Endothelial cell of umbilical vein (primary cell): ENCODE data around the gene RBFOX1. TPM values are rescaled to one million over a fixed set of nuclear protein-coding genes. Genes with fewer than 3 reads are reported as not detected.

Experiments used
- BruUV-seq: library from RNA; stranded (reverse); fragments of 400-500 nt; replicated peaks from 2 replicates; lab custom pipeline; 2021; lab: Mats Ljungman, UMichigan
- CTCF ChIA-PET: fragments of 300-600, 350-600 bp; sonication (Branson Sonifier 250); formaldehyde crosslinking; loops from one replicate; lab custom pipeline; 2021; ENCODE audit warnings: antibody characterized with exemption, inconsistent platforms; lab: Charles Lee
- POLR2A ChIA-PET: fragments of 300-600, 350-600 bp; sonication (Branson Sonifier 250); formaldehyde crosslinking; loops from one replicate; lab custom pipeline; 2021; ENCODE audit warnings: antibody characterized with exemption, inconsistent platforms; lab: Charles Lee
- DNase-seq: peaks from one replicate; pipeline ENCODE4 v3.0.0-alpha.2; 2011; ENCODE audit warnings: low read depth, low spot score
- FAIRE-seq: peaks from 2 replicates; lab custom pipeline; 2011; peaks lifted over from hg19 to GRCh38; lab: Jason Lieb, UNC
- H2AFZ ChIP-seq: 2 replicates; pipeline ENCODE4 v1.6.0; 2012; ENCODE audit warnings: low read depth, low read length, control low read depth, inconsistent platforms
- H3K27ac ChIP-seq: 2 replicates; pipeline ENCODE4 v1.5.1; 2011; ENCODE audit warnings: low read depth, mild to moderate bottlenecking, control low read depth, low read length, moderate library complexity; ENCODE audit not compliant: insufficient read depth
- H3K27me3 ChIP-seq, 2 experiments: 2 replicates each; pipeline versions ENCODE4 v1.6.0 to v1.6.1; 2011; ENCODE audit warnings: low read length in 2 of 2, mixed read lengths in 1 of 2; ENCODE audit not compliant: control insufficient read depth in 2 of 2, insufficient read depth in 2 of 2
- H3K36me3 ChIP-seq, 2 experiments: 2 replicates in 1 of 2; 3 replicates in 1 of 2; pipeline ENCODE4 v1.5.1; 2011; ENCODE audit warnings: low read length in 2 of 2, mild to moderate bottlenecking in 1 of 2, moderate library complexity in 1 of 2; ENCODE audit not compliant: control insufficient read depth in 2 of 2, insufficient read depth in 2 of 2; ENCODE audit errors: extremely low read depth in 1 of 2
- H3K4me1 ChIP-seq: 3 replicates; pipeline ENCODE4 v1.5.1; 2011; ENCODE audit warnings: mild to moderate bottlenecking, low read length; ENCODE audit not compliant: control insufficient read depth, insufficient read depth; ENCODE audit errors: extremely low read depth
- H3K4me2 ChIP-seq: 2 replicates; pipeline ENCODE4 v1.6.1; 2011; ENCODE audit warnings: low read length, control low read depth, mixed read lengths; ENCODE audit not compliant: insufficient read depth
- H3K4me3 ChIP-seq, 3 experiments: fragments of 200-600 bp in 1 of 3; sonication (generic), shearing (Covaris generic) in 1 of 3; replicated peaks in 1 of 3; 2 replicates each; pipeline ENCODE4 v1.5.1; 2011 to 2016; ENCODE audit warnings: control low read depth in 3 of 3, low read length in 3 of 3, mild to moderate bottlenecking in 2 of 3, inconsistent platforms in 1 of 3, low read depth in 1 of 3, moderate library complexity in 1 of 3; ENCODE audit not compliant: insufficient read depth in 1 of 3
- H3K79me2 ChIP-seq: 2 replicates; pipeline ENCODE4 v1.6.0; 2012; ENCODE audit warnings: low read length, inconsistent platforms; ENCODE audit not compliant: control insufficient read depth, insufficient read depth
- H3K9ac ChIP-seq: replicated peaks from 2 replicates; pipeline ENCODE3; 2011; ENCODE audit warnings: low read length, control low read depth; ENCODE audit not compliant: insufficient read depth; ENCODE audit errors: extremely low read depth
- H3K9me1 ChIP-seq: replicated peaks from 3 replicates; pipeline ENCODE4 v1.6.0; 2011; ENCODE audit warnings: mild to moderate bottlenecking, low read length; ENCODE audit not compliant: control insufficient read depth, insufficient read depth; ENCODE audit errors: extremely low read depth
- H3K9me3 ChIP-seq: replicated peaks from 2 replicates; pipeline ENCODE4 v1.5.1; 2012; ENCODE audit warnings: low read length, inconsistent platforms; ENCODE audit not compliant: control insufficient read depth, insufficient read depth
- H4K20me1 ChIP-seq: replicated peaks from 2 replicates; pipeline ENCODE3; 2011; ENCODE audit warnings: mild to moderate bottlenecking, low read length; ENCODE audit not compliant: control insufficient read depth, insufficient read depth; ENCODE audit errors: extremely low read depth
- CTCF ChIP-seq, 2 donors: IDR thresholded peaks; 1 replicate in 1 of 2; 2 replicates in 1 of 2; pipeline ENCODE4 v1.5.1; 2011; ENCODE audit warnings: low read length in 2 of 2, mild to moderate bottlenecking in 2 of 2, moderate library complexity in 2 of 2, control low read depth in 1 of 2, inconsistent platforms in 1 of 2, low read depth in 1 of 2; ENCODE audit not compliant: insufficient read depth in 1 of 2; ENCODE audit errors: extremely low read depth in 1 of 2
- EZH2 ChIP-seq: IDR thresholded peaks from 2 replicates; pipeline ENCODE4 v1.6.1; 2012; ENCODE audit warnings: borderline replicate concordance, low read depth, mild to moderate bottlenecking, moderate library complexity, low read length, inconsistent platforms; ENCODE audit not compliant: severe bottlenecking
- FOS ChIP-seq: IDR thresholded peaks from 2 replicates; pipeline ENCODE4 v1.6.1; 2011; ENCODE audit warnings: mild to moderate bottlenecking, low read length, moderate library complexity, borderline replicate concordance; ENCODE audit not compliant: insufficient read depth
- GATA2 ChIP-seq: IDR thresholded peaks from 2 replicates; pipeline ENCODE4 v1.7.0; 2011; ENCODE audit warnings: low read depth, mild to moderate bottlenecking, moderate library complexity, mixed read lengths, low read length; ENCODE audit not compliant: insufficient read length, insufficient read depth
- JUN ChIP-seq: IDR thresholded peaks from 2 replicates; pipeline ENCODE4 v1.6.1; 2011; ENCODE audit warnings: borderline replicate concordance, low read depth; ENCODE audit not compliant: insufficient read length, insufficient read depth
- MAX ChIP-seq: IDR thresholded peaks from 2 replicates; pipeline ENCODE4 v1.6.1; 2011; ENCODE audit not compliant: insufficient read depth, insufficient read length
- MYC ChIP-seq: IDR thresholded peaks from one replicate; pipeline ENCODE4 v1.6.1; 2011; ENCODE audit warnings: mild to moderate bottlenecking, low read depth, low read length
- POLR2A ChIP-seq: IDR thresholded peaks from 2 replicates; pipeline ENCODE4 v1.6.1; 2012; ENCODE audit warnings: low read depth, mild to moderate bottlenecking, control low read depth, low read length
- POLR2AphosphoS5 ChIP-seq: IDR thresholded peaks from 2 replicates; pipeline ENCODE4 v1.6.1; 2012; ENCODE audit warnings: low read depth, mild to moderate bottlenecking, control low read depth, low read length, moderate library complexity; ENCODE audit not compliant: insufficient read depth
- dilution Hi-C: fragments of 300-500 bp; cut with MboI; formaldehyde crosslinking; loops from one replicate; pipeline ENCODE4 v1.15.0; 2019; ENCODE audit warnings: low sequenced_read_pairs; ENCODE audit not compliant: extremely low pct_ligation_motif_present
- intact Hi-C: fragments of 100-400 bp; cut with micrococcal nuclease; formaldehyde crosslinking; loops from one replicate; pipeline ENCODE4 v1.10.0; 2022
- polyA plus RNA-seq, 4 experiments: library from polyadenylated mRNA; depleted of rRNA in 3 of 4; stranded (reverse) in 3 of 4; unstranded in 1 of 4; fragments of >200 nt; gene quantifications; 2 replicates each; pipeline versions ENCODE4 v1.2.1 to v1.2.3, GENCODE V29; 2011 to 2012; ENCODE audit warnings: missing spikeins in 1 of 4
- total RNA-seq: library from RNA; stranded (reverse); gene quantifications from 2 replicates; pipeline ENCODE4 v1.2.3, GENCODE V29; 2021

The RBFOX1 gene
- total and polyA plus RNA-seq, 2 donors (not counting 3 experiments of a cell fraction or from before 2014, with no cell fraction given) = not detected

GRCh38 chr16:7374614-7375174 is 42.0 kb downstream of the RBFOX1 start:
- DNase-seq (no peak), FAIRE-seq (no peak)
- no peak overlapping the region for H3K9ac ChIP-seq
- no peak overlapping the region for H3K27ac ChIP-seq
- H2AFZ ChIP-seq = no peak overlapping the region
- H3K36me3 ChIP-seq = no peaks in the 10 kb centered on the region
- CTCF ChIA-PET = no interaction called here
- peaks cover 3% of the 10 kb centered on the region for H3K9me3 ChIP-seq
- intact Hi-C loops = no loop called here
- TF ChIP-seq FOS (no peak), GATA2 (no peak), MAX (no peak), EZH2 (no peak), JUN (no peak), MYC (no peak), CTCF (IDR thresholded peaks at IDR 0.05; ENCODE audit: extremely low read depth in 1 of 2, insufficient read depth in 1 of 2, low read depth in 1 of 2, low read length in 2 of 2) (no peak), POLR2A (no peak), POLR2AphosphoS5 (no peak)
- no peaks in the 10 kb centered on the region for H4K20me1 ChIP-seq
- H3K4me1 ChIP-seq = no peaks in the 10 kb centered on the region
- no peak overlapping the region for H3K4me2 ChIP-seq
- no peaks in the 10 kb centered on the region for H3K79me2 ChIP-seq
- H3K4me3 ChIP-seq = no peak overlapping the region
- POLR2A ChIA-PET = no interaction called here
- no TSS peak for BruUV-seq
- no peaks in the 10 kb centered on the region for H3K27me3 ChIP-seq
- dilution Hi-C loops = no loop called here
- H3K9me1 ChIP-seq = no peaks in the 10 kb centered on the region
